Measurements from ENCODE around the gene MXI1.

Gene MXI1

GRCh38 chr10:110304780-110305421, 97.5 kb downstream of the MXI1 start, which contains the start of gene SMNDC1:
SMNDC1 (minus strand) TSS chr10:110304920; CDS start chr10:110303587, 1,333 bp downstream.
- TF ChIP-seq CTCF (conservative IDR thresholded peaks at IDR 0.05) = no peak
- H3K27ac ChIP-seq = peak within 1 kb of the TSS; percentile 96

DNA sequence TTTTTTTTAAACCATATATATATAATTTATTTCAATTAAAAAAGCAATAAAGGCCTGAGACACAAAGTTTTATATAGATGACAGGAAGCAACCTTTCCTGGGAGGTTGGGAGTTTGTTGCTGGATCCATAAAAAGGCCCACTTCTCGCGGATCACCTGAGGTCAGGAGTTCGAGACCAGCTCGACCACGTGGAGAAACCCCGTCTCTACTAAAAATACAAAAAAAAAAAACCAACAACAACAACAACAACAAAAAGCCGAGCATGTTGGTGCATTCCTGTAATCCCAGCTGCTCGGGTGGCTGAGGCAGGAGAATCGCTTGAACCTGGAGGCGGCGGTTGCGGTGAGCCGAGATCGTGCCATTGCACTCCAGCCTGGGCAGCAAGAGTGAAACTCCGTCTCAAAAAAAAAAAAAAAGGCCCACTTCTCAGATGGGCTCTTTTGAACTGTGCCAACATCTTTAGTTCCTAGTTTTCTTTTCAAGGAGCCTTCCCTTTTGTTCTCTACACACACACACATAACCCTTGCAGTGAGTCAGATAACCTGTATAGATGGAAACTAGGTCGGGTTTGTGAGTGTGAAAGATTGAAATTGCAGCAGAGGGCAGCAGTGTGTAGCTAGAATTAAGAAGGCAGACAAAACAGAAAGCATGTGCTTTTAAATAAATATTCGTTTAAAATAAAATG, 98.5 kb downstream of the MXI1 start:
- peak; percentile 82 for TF ChIP-seq CTCF (conservative IDR thresholded peaks at IDR 0.05)
- peak overlapping the region; percentile 96 for H3K27ac ChIP-seq

GRCh38 chr10:110306452-110306768, 99.0 kb downstream of the MXI1 start:
- TF ChIP-seq CTCF (conservative IDR thresholded peaks at IDR 0.05) = peak; percentile 49
- H3K27ac ChIP-seq = peak overlapping the region; percentile 96

DNA sequence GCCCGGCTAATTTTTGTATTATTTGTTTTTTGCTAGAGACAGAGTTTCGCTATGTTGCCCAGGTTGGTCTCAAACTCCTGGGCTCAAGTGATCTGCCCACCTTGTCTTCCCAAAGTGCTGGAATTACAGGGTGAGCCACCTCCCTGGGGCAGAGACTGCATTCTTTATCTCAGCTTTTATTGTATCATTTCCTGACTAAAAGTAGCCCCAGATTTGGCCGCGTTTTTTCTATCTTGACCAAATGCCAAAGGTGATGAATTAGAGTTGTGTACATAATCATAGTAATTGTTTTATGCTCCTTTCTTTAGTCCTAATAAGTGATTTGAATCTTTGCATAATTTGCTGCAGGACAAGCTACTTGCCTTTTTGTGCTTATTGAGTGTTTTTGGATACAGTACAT, 100.4 kb downstream of the MXI1 start:
- no peak for TF ChIP-seq CTCF (conservative IDR thresholded peaks at IDR 0.05)
- no peak overlapping the region for H3K27ac ChIP-seq

DNA sequence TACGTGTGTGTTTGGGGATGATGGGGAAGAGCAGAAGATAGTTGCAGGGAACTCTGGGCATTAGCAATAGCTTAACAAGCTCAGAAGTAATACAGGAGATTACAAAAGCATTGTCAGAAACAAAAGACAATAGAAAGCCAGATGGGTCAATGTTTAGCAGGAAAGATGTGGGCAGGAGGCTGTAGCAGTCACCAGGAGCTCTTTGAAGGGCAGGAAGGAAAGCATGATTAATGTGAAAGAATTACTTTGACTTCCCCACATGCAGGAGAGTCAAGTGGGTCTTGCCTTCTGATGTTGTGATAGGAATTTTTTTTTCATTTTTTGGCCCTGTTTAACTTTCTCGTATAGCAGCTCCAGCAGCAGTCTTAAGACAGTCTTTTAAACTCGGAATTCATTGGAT, 103.3 kb downstream of the MXI1 start:
- no peak overlapping the region for H3K27ac ChIP-seq
- TF ChIP-seq CTCF (conservative IDR thresholded peaks at IDR 0.05) = no peak

DNA sequence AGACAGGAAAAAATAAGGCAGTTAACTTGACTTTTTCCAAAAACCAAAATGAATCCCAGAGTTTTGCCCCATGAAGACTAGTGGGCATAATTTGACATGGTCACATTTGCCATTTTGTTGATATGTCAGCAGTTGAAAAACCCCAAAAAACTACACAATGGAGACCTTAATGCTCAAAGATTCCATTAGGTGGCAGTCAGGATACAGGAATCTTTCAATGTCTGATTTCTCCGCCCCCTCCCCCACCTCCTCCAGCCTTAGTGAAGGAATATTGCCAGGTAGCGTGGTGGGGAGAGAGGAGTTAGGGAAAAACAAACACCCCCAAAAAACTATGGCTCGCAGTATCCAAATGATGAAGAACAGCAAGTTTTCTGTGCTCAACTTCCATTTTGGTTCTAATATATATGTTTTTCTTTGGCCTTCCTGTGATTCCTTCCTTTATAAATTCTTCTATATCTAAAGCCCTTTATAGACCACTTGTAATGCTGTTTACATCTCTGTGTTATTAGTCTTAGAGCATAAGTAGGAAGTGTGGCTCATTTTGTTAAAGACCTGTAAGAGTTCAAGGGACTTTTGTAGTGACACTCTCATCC, 104.0 kb downstream of the MXI1 start:
- H3K27ac ChIP-seq = no peak overlapping the region
- peak; percentile 76 for TF ChIP-seq CTCF (conservative IDR thresholded peaks at IDR 0.05)

DNA sequence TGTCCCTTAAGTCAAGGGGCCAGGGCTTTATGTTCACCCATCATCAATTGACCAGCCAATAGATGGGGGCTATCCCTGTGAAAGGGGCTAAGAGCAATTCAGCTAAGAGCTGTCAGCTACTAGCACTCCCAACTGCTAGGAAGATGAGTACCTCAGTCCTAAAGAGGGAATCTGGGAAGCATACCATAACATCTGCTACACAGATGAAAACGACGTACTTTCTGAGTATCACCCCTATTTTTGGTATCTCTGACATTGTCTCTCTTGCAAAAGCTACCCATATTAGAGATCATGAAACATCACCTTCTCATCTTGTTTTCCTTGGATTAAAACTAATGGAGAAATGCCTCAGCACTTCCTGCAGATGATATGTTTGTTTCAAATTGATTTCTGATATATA, 104.8 kb downstream of the MXI1 start:
- TF ChIP-seq CTCF (conservative IDR thresholded peaks at IDR 0.05) = no peak
- no peak overlapping the region for H3K27ac ChIP-seq

Data from VCaP (cell line).